HCT116 (cell line): ENCODE measurements around the gene ZWILCH. TPM values are rescaled to one million over a fixed set of nuclear protein-coding genes. Genes with fewer than 3 reads are reported as not detected.

ENCODE experiments used
- ATAC-seq: fragments of 200-7000 bp; cut with Tn5 transposase; 2 replicates; pipeline ENCODE4 v1.9.1; 2020; ENCODE audit warnings: mild to moderate bottlenecking, moderate library complexity
- BruUV-seq: library from RNA; stranded (reverse); fragments of 400-500 nt; replicated peaks from 2 replicates; lab custom pipeline; 2021; lab: Mats Ljungman, UMichigan
- CTCF ChIA-PET: fragments of 300-600 bp; sonication (Branson Sonifier 250); formaldehyde crosslinking; loops from one replicate; lab custom pipeline; 2021; ENCODE audit warnings: antibody characterized with exemption; lab: Charles Lee
- POLR2A ChIA-PET: fragments of 300-600, 350-600 bp; sonication (Branson Sonifier 250); formaldehyde crosslinking; loops from one replicate; lab custom pipeline; 2021; ENCODE audit warnings: antibody characterized with exemption; lab: Charles Lee
- RAD21 ChIA-PET, 2 experiments: fragments of 300-600 bp; sonication (Branson Sonifier 250); formaldehyde crosslinking; loops; one replicate each; lab custom pipeline; 2023; ENCODE audit warnings: low total read pairs in 2 of 2; ENCODE audit not compliant: uncharacterized antibody in 2 of 2, unreplicated experiment in 2 of 2, low non-redundant PET in 1 of 2; lab: Charles Lee
- DNase-seq: peaks from one replicate; pipeline ENCODE4 v3.0.0-alpha.2; 2010; ENCODE audit warnings: low read depth, low spot score
- H2AFZ ChIP-seq: fragments of 200-600 bp; shearing (Covaris generic), sonication (generic); 2 replicates; pipeline ENCODE4 v1.6.1; 2017; ENCODE audit warnings: low read depth, mixed run types, mixed read lengths, antibody characterized with exemption, low read length; ENCODE audit not compliant: poor library complexity, severe bottlenecking
- H3K27ac ChIP-seq: 2 replicates; pipeline ENCODE4 v1.5.1; 2012; ENCODE audit warnings: low read depth, low read length
- H3K27me3 ChIP-seq: fragments of 200-600 bp; sonication (generic); 2 replicates; pipeline ENCODE4 v1.6.1; 2016; ENCODE audit warnings: mixed run types, low read length, mixed read lengths; ENCODE audit not compliant: insufficient read depth
- H3K36me3 ChIP-seq, 2 experiments: fragments of 200-500 bp in 1 of 2; fragments of 200-600 bp in 1 of 2; sonication (Bioruptor generic) in 1 of 2; sonication (generic) in 1 of 2; 2 replicates each; pipeline versions ENCODE4 v1.5.1 to v1.6.1; 2014 to 2016; ENCODE audit warnings: low read length in 2 of 2, inconsistent platforms in 1 of 2, mixed read lengths in 1 of 2, mixed run types in 1 of 2; ENCODE audit not compliant: insufficient read depth in 2 of 2, control insufficient read depth in 1 of 2
- H3K4me1 ChIP-seq, 2 experiments: fragments of 200-600 bp in 1 of 2; sonication (generic) in 1 of 2; 2 replicates each; pipeline versions ENCODE4 v1.5.1 to v1.6.1; 2012 to 2017; ENCODE audit warnings: low read length in 2 of 2, inconsistent platforms in 1 of 2, mild to moderate bottlenecking in 1 of 2, mixed read lengths in 1 of 2, mixed run types in 1 of 2, moderate library complexity in 1 of 2; ENCODE audit not compliant: insufficient read depth in 2 of 2, control insufficient read depth in 1 of 2
- H3K4me2 ChIP-seq: fragments of 200-600 bp; sonication (generic); 2 replicates; pipeline ENCODE4 v1.6.1; 2017; ENCODE audit warnings: mixed run types, low read length, mixed read lengths
- H3K4me3 ChIP-seq, 2 experiments: fragments of 200-600 bp in 1 of 2; sonication (generic) in 1 of 2; replicated peaks in 1 of 2; 2 replicates each; pipeline ENCODE4 v1.5.1; 2011 to 2016; ENCODE audit warnings: low read length in 2 of 2, control low read depth in 1 of 2, low read depth in 1 of 2, mild to moderate bottlenecking in 1 of 2, mixed read lengths in 1 of 2, mixed run types in 1 of 2
- H3K79me2 ChIP-seq: fragments of 200-600 bp; sonication (generic); 2 replicates; pipeline ENCODE4 v1.6.1; 2017; ENCODE audit warnings: mild to moderate bottlenecking, mixed run types, low read length, moderate library complexity, mixed read lengths; ENCODE audit not compliant: insufficient read depth
- H3K9ac ChIP-seq: fragments of 200-600 bp; sonication (generic); 2 replicates; pipeline ENCODE4 v1.6.1; 2016; ENCODE audit warnings: low read length, mixed read lengths
- H3K9me2 ChIP-seq: fragments of 200-600 bp; sonication (generic), shearing (Covaris generic); 2 replicates; pipeline ENCODE4 v1.6.1; 2017; ENCODE audit warnings: mixed run types, mild to moderate bottlenecking, moderate library complexity; ENCODE audit not compliant: insufficient read depth
- H3K9me3 ChIP-seq, 2 experiments: fragments of 200-500 bp in 1 of 2; fragments of 200-600 bp in 1 of 2; sonication (Bioruptor generic) in 1 of 2; sonication (generic) in 1 of 2; 2 replicates each; pipeline ENCODE4 v1.6.1; 2014 to 2017; ENCODE audit warnings: low read length in 2 of 2, mixed read lengths in 2 of 2, inconsistent platforms in 1 of 2, low read depth in 1 of 2, mild to moderate bottlenecking in 1 of 2, mixed run types in 1 of 2, moderate library complexity in 1 of 2; ENCODE audit not compliant: control insufficient read depth in 1 of 2, insufficient read depth in 1 of 2
- H4K20me1 ChIP-seq: fragments of 200-600 bp; sonication (generic), shearing (Covaris generic); 2 replicates; pipeline ENCODE4 v1.6.1; 2017; ENCODE audit warnings: mixed run types, mild to moderate bottlenecking, moderate library complexity; ENCODE audit not compliant: insufficient read depth
- CBX3 ChIP-seq: IDR thresholded peaks from 2 replicates; pipeline ENCODE4 v1.6.1; 2012; ENCODE audit warnings: low read depth
- EZH2phosphoT487 ChIP-seq: fragments of 200-600 bp; IDR thresholded peaks from 2 replicates; pipeline ENCODE4 v1.6.1; 2018; ENCODE audit warnings: antibody characterized with exemption, borderline replicate concordance
- POLR2AphosphoS5 ChIP-seq: IDR thresholded peaks from 2 replicates; pipeline ENCODE4 v1.6.1; 2011; ENCODE audit warnings: mild to moderate bottlenecking, low read depth, low read length, moderate library complexity
- REST ChIP-seq: IDR thresholded peaks from 2 replicates; pipeline ENCODE4 v1.6.1; 2012; ENCODE audit warnings: low read depth
- SIN3A ChIP-seq: IDR thresholded peaks from 2 replicates; pipeline ENCODE4 v1.6.1; 2012; ENCODE audit warnings: low read depth
- SP1 ChIP-seq: IDR thresholded peaks from 2 replicates; pipeline ENCODE4 v1.6.1; 2012; ENCODE audit warnings: low read depth
- SRF ChIP-seq: IDR thresholded peaks from 2 replicates; pipeline ENCODE4 v1.6.1; 2012; ENCODE audit warnings: low read depth
- TCF7L2 ChIP-seq: IDR thresholded peaks from 2 replicates; pipeline ENCODE4 v1.7.0; 2011; ENCODE audit warnings: borderline replicate concordance, inconsistent platforms; ENCODE audit not compliant: insufficient read depth, insufficient read length; ENCODE audit errors: extremely low read depth
- ZNF274 ChIP-seq: fragments of 200-500 bp; sonication (Bioruptor generic); IDR thresholded peaks from 2 replicates; pipeline ENCODE4 v1.6.1; 2014; ENCODE audit warnings: mild to moderate bottlenecking, low read depth, low read length, inconsistent platforms
- intact Hi-C: fragments of 100-400 bp; cut with micrococcal nuclease; formaldehyde crosslinking; loops from 2 replicates; pipeline ENCODE4 v1.10.0; 2022
- total RNA-seq: library from RNA; stranded (reverse); gene quantifications from one replicate; pipeline ENCODE4 v1.2.1, GENCODE V29; 2021; ENCODE audit not compliant: unreplicated experiment

The ZWILCH gene
- total RNA-seq, 1 experiment from 2014 or later: 25.8 TPM

DNA sequence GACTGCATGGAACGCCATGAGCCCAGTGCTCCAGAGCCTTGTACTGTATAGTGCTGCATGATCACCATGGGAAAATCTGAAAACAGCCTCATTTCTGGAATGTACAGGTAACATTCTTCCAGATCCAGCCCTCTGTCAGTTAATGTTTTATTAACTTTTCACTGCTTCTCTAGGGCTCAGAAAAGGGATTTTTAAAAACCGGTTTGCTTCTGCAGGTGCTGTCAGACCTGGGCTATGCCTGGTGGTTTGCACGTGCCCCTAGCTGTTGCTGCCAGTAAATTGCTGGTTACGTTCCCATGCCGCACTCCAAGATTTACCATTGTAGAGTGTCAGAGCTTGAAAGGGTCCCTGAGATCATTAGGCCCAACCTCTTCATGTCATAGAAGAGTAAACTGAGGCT lies 16.6 kb upstream of the ZWILCH start:
- Histone ChIP-seq H3K4me3 (no peak overlapping the region), H3K27me3 (no peaks in the 10 kb centered on the region), H2AFZ (no peak overlapping the region), H3K79me2 (peaks cover 4% of the 10 kb centered on the region; the same call in 1 of the 2 replicates), H3K36me3 (peaks cover 32 to 33% of the 10 kb centered on the region in 2 experiments; a peak in 3 of 4 replicates), H3K9ac (no peak overlapping the region), H3K9me2 (no peaks in the 10 kb centered on the region)
- no peak for DNase-seq
- no TSS peak for BruUV-seq
- intact Hi-C loops: no loop called here
- POLR2A ChIA-PET: no interaction called here
- no peak for TF ChIP-seq SRF
- no peak for TF ChIP-seq SIN3A
- no peak for TF ChIP-seq TCF7L2
- TF ChIP-seq SP1: no peak
- no peak for TF ChIP-seq REST
- no peak for TF ChIP-seq POLR2AphosphoS5
- no peak for TF ChIP-seq EZH2phosphoT487
- TF ChIP-seq CBX3: no peak
- TF ChIP-seq ZNF274: no peak
- TF ChIP-seq, all 23 proteins: peak for 0
- no peaks in the 10 kb centered on the region for H3K9me3 ChIP-seq
- no peak overlapping the region for H3K27ac ChIP-seq
- RAD21 ChIA-PET: no interaction called here
- H3K4me2 ChIP-seq: no peak overlapping the region
- ATAC-seq: no peak
- no peaks in the 10 kb centered on the region for H4K20me1 ChIP-seq
- CTCF ChIA-PET: interaction anchor here (2.0 kb wide), 1 partner anchor 10 kb away, joined by 8 read pairs; no protein-coding TSS in a partner anchor
- H3K4me1 ChIP-seq: peaks cover under 1 to 1% of the 10 kb centered on the region in 2 experiments; a peak in 3 of 4 replicates
